Heart left ventricle (tissue), 16 donors: ENCODE results near the gene SNX5. TPM values are rescaled to one million over a fixed set of nuclear protein-coding genes. Genes with fewer than 3 reads are reported as not detected.

Source experiments
- ATAC-seq, 4 donors: fragments of 200-7000 bp; cut with Tn5 transposase; one replicate each; pipeline ENCODE4 v1.9.1; 2020 to 2022; ENCODE audit warnings: moderate library complexity in 4 of 4, mild to moderate bottlenecking in 3 of 4, moderate number of reproducible peaks in 1 of 4
- DNase-seq, 5 donors: peaks; one replicate each; pipeline ENCODE4 v3.0.0-alpha.2; 2020
- H3K27ac ChIP-seq, 12 donors: fragments of 200-600 bp; sonication (generic) in 4 of 12; one replicate each; pipeline versions ENCODE4 v1.5.0 to v1.8.0; 2016 to 2022; ENCODE audit warnings: mild to moderate bottlenecking in 2 of 12
- H3K27me3 ChIP-seq, 9 donors: fragments of 200-600 bp; sonication (generic) in 2 of 9; one replicate each; pipeline versions ENCODE4 v1.5.1 to v1.8.0; 2016 to 2022; ENCODE audit warnings: mild to moderate bottlenecking in 3 of 9
- H3K36me3 ChIP-seq, 9 donors: fragments of 200-600 bp; sonication (generic) in 2 of 9; one replicate each; pipeline versions ENCODE4 v1.5.0 to v1.8.0; 2018 to 2022; ENCODE audit warnings: mild to moderate bottlenecking in 2 of 9
- H3K4me1 ChIP-seq, 12 donors: fragments of 200-600 bp; sonication (generic) in 4 of 12; one replicate each; pipeline versions ENCODE4 v1.5.0 to v1.8.0; 2016 to 2022; ENCODE audit warnings: mild to moderate bottlenecking in 3 of 12
- H3K4me3 ChIP-seq, 12 donors: fragments of 200-600 bp; sonication (generic) in 4 of 12; one replicate each; pipeline versions ENCODE4 v1.5.0 to v1.8.0; 2017 to 2022; ENCODE audit warnings: mild to moderate bottlenecking in 9 of 12, moderate library complexity in 4 of 12
- H3K9me3 ChIP-seq, 12 donors: fragments of 200-600 bp; sonication (generic) in 4 of 12; one replicate each; pipeline versions ENCODE4 v1.5.0 to v1.8.0; 2016 to 2022; ENCODE audit warnings: mild to moderate bottlenecking in 1 of 12
- POLR2A ChIP-seq, 2 donors: fragments of 450-650 bp; IDR thresholded peaks; one replicate each; pipeline ENCODE4 v1.6.1; 2017; ENCODE audit warnings: antibody characterized with exemption in 2 of 2, mild to moderate bottlenecking in 2 of 2, moderate library complexity in 2 of 2
- WGBS, 4 donors: extraction: QIAGEN DNeasy Blood & Tissue Kit in 2 of 4; methylation state at CpG; one replicate each; pipeline versions ENCODE4 v1.1.5 to v1.1.7; 2013 to 2018; 5-methylcytosine and 5-hydroxymethylcytosine counted together
- intact Hi-C, 10 donors: fragments of 100-400 bp; cut with DNase I; formaldehyde crosslinking; loops; one replicate each; pipeline versions ENCODE4 v1.11.1 to v1.14.2; 2022
- polyA plus RNA-seq, 2 donors: library from polyadenylated mRNA; stranded (reverse); fragments of 200-250 nt; gene quantifications; one replicate each; pipeline ENCODE4 v1.2.3, GENCODE V29; 2013
- total RNA-seq, 9 donors: library from RNA; depleted of rRNA in 2 of 9; stranded (reverse); fragments of >200 nt in 2 of 9; fragmentation: NEBNext Ultra II Directional in 3 of 9; extraction: Animal tissue kit (Norgen Biotek cat#: 25700) in 3 of 9; gene quantifications; one replicate each; pipeline versions ENCODE4 v1.1.0 to v1.2.4, GENCODE V29; 2016 to 2023
- TF ChIP-seq, protein P1 (sequence below), 12 donors: fragments of 200-600 bp; sonication (generic) in 4 of 12; IDR thresholded peaks; one replicate each; pipeline versions ENCODE4 v1.5.0 to v1.8.0; 2018 to 2022; ENCODE audit warnings: antibody characterized with exemption in 12 of 12, mild to moderate bottlenecking in 5 of 12
- donor health status: ischemic (EF 13 %, LVEDD 7.1; RV severe dilation, severe dysfunction).
- donor health status: healthy with polysubstance abuse.
- donor health status: DM: no; HTN: yes; CAD: no.
- donor health status: DM: no; HTN: no; CAD: no.
- donor health status: ischemic (EF 25% LVEDD 6.9; RV normal size, moderate dysfunction).
- donor health status: ischemic (EF 25% LVEDD 5.7; RV mildly dilated, moderate dysfunction).
- donor health status: healthy.
- donor health status: DM: yes; HTN: yes; CAD: no.
- donor health status: ischemic (EF 35%, LVEDD 5.7; RV mildly dilated, moderate dysfunction).
- donor health status: nonischemic (EF 11% LVEDD 7.7; RV severe dilation, severe dysfunction).
- donor health status: DM: yes; HTN: yes; CAD: no.
- donor health status: PGD.
- donor health status: ischemic (EF 29% LVEDD 5.4; RV normal size, mild dysfunction).
- donor health status: nonischemic (EF 23%, LVEDD 6.1; RV moderate dilation, normal function).

SNX5 gene
- total and polyA plus RNA-seq, 11 donors = 32.8 to 75.0 (median 44.0) TPM

GRCh38 chr20:17949899-17950298 is 18.7 kb downstream of the SNX5 start:
- no peak for DNase-seq
- H3K36me3 ChIP-seq = peaks cover 0 to 100% (median 100%) of the 10 kb centered on the region in 9 donors
- intact Hi-C loops = no loop called here
- 95 to 98% (median 97%) methylated on average over 4 of the region's 4 CpGs for WGBS, 4 donors
- no peak overlapping the region for H3K27ac ChIP-seq
- H3K9me3 ChIP-seq = no peaks in the 10 kb centered on the region
- no peak overlapping the region for H3K4me3 ChIP-seq
- no peak for TF ChIP-seq POLR2A (IDR thresholded peaks at IDR 0.05)
- TF ChIP-seq, protein P1, sequence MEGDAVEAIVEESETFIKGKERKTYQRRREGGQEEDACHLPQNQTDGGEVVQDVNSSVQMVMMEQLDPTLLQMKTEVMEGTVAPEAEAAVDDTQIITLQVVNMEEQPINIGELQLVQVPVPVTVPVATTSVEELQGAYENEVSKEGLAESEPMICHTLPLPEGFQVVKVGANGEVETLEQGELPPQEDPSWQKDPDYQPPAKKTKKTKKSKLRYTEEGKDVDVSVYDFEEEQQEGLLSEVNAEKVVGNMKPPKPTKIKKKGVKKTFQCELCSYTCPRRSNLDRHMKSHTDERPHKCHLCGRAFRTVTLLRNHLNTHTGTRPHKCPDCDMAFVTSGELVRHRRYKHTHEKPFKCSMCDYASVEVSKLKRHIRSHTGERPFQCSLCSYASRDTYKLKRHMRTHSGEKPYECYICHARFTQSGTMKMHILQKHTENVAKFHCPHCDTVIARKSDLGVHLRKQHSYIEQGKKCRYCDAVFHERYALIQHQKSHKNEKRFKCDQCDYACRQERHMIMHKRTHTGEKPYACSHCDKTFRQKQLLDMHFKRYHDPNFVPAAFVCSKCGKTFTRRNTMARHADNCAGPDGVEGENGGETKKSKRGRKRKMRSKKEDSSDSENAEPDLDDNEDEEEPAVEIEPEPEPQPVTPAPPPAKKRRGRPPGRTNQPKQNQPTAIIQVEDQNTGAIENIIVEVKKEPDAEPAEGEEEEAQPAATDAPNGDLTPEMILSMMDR (IDR thresholded peaks at IDR 0.05) = no peak
- H3K27me3 ChIP-seq = no peaks in the 10 kb centered on the region
- H3K4me1 ChIP-seq = peaks cover 0 to 5% (median 0%) of the 10 kb centered on the region in 12 donors
- ATAC-seq = no peak

DNA sequence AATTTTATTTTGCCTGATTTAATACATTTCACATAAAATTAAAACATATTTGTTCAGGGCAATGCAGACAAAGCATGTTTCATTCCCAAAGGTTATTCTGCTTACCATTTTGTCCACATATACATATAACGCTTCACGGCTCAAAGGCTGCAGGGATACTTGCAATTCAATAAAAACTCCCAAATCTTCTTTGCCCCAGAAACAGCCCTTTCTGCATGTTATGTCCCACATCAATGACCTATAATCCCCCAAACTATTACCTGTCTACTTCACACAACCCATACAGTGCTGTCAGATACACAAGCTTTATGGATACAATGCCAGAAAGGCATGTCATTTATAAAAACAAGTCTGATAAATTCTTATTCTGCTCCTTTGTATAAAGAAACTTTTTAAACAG is 20.2 kb downstream of the SNX5 start:
- ATAC-seq (no peak), DNase-seq (no peak)
- Histone ChIP-seq H3K4me3 (no peak overlapping the region), H3K9me3 (no peaks in the 10 kb centered on the region), H3K36me3 (peaks cover 0 to 100% (median 100%) of the 10 kb centered on the region in 9 donors), H3K27me3 (no peaks in the 10 kb centered on the region), H3K27ac (no peak overlapping the region), H3K4me1 (peaks cover 0 to 7% (median 0%) of the 10 kb centered on the region in 12 donors)
- TF ChIP-seq, protein P1 (IDR thresholded peaks at IDR 0.05) = no peak
- TF ChIP-seq POLR2A (IDR thresholded peaks at IDR 0.05) = no peak
- 94 to 100% (median 96%) methylated on average over 2 of the region's 2 CpGs for WGBS, 4 donors
- intact Hi-C loops = no loop called here

GRCh38 chr20:17947474-17947815 is 21.1 kb downstream of the SNX5 start:
- Histone ChIP-seq H3K27ac (no peak overlapping the region), H3K27me3 (no peaks in the 10 kb centered on the region), H3K36me3 (peaks cover 0 to 100% (median 100%) of the 10 kb centered on the region in 9 donors), H3K4me1 (peaks cover 0 to 7% (median 0%) of the 10 kb centered on the region in 12 donors), H3K4me3 (no peak overlapping the region), H3K9me3 (no peaks in the 10 kb centered on the region)
- TF ChIP-seq POLR2A (IDR thresholded peaks at IDR 0.05) = no peak
- TF ChIP-seq, protein P1 (IDR thresholded peaks at IDR 0.05) = no peak
- 47 to 66% (median 55%) methylated on average over 5 of the region's 5 CpGs for WGBS, 4 donors
- ATAC-seq = no peak
- DNase-seq = no peak
- intact Hi-C loops = no loop called here

DNA sequence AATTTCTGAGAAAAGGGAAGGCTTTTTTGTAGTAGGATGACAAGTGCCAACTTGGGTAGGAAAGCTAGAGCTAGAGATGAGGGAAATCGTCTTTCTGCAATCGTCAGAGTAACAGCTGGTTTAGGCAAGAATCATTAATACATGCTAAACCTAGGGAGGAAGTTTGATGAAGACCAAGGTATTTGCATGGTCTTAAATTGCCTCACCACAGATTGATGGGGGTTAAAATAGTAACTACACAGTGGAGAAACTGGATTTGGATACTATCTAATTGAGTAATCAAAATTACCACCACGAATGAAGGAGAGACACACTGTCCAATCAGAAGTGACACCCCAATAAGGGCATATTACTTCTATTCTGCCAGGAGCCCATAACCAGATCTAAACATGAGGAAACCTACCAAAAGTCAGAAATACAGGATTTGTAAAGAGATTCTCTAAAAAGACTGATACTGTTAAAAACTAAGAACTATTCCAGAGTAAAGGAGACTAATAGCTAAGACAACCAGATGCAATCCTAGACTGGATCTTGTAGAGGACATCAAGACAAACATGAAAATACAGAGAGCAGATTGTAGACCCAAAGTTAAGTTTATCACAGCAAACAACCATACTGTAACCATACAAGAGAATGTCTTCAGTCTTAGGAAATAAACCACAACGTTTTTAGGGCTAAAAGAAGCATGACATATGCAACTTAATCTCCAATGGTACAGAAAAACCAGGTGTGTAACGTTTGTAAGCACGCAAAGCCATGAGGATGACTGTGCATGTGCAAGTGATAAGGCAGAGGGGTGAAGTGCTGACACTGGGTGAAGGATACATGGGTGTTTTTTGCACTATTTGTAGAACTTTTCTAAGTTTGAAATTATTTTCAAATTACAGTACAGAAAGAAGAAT is 21.8 kb downstream of the SNX5 start:
- DNase-seq (no peak), ATAC-seq (no peak)
- Histone ChIP-seq H3K27ac (no peak overlapping the region), H3K27me3 (no peaks in the 10 kb centered on the region), H3K36me3 (peaks cover 0 to 100% (median 100%) of the 10 kb centered on the region in 9 donors), H3K4me1 (peaks cover 0 to 7% (median 0%) of the 10 kb centered on the region in 12 donors), H3K9me3 (no peaks in the 10 kb centered on the region), H3K4me3 (no peak overlapping the region)
- TF ChIP-seq, protein P1 (IDR thresholded peaks at IDR 0.05) = no peak
- TF ChIP-seq POLR2A (IDR thresholded peaks at IDR 0.05) = no peak
- intact Hi-C loops = no loop called here
- 70 to 81% (median 78%) methylated on average over 6 of the region's 6 CpGs for WGBS, 4 donors
